Activated effector memory CD4-positive, alpha-beta T cell treated with Interleukin-2 at 50 U/mL for 16 hours (primary cell): ENCODE results near the gene SPINK13.
A peak's percentile ranks its signal among the peaks of the same experiment; 100 is the strongest.

ENCODE experiments used
- DNase-seq: peaks from one replicate; pipeline ENCODE4 v3.0.0-alpha.2; 2020

The SPINK13 gene

DNA sequence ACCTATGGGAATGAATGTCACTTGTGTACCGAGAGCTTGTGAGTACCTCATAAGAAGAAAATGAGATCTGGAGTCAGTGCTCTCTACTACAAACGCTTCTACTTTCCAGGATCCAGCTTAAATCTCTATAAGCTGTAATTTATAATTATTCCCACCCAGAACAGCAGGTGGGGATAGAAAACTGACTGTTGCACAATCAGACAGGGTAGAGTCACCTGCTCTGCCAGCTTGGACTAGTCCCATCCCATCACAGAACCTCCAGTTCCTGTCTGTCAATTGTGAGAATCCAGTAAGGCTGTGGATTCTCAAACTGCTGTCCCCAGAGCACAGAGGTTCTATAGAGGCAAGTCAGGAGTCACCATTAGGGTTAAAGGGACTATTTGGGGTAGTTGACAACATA lies 45.6 kb downstream of the SPINK13 start:
- DNase-seq = no peak

DNA sequence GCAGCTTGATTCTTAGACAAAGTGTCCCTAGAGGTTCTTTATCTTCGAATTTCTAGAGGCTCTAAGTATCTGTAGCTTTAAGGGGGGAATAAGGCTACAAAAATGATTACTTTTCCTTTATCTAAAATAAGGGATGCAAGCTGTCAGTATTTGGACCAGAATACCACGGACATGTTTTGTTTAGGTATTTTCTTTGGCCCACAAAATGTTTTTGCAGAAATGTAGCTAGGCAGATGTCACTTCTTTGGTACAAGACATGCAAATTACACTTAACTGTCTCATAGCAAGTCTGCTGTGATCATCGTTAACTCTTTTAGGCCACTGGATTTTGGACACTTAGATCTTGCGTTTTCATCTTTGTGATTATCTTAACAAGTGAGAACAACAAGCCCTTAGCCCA lies 46.1 kb downstream of the SPINK13 start:
- no peak for DNase-seq

DNA sequence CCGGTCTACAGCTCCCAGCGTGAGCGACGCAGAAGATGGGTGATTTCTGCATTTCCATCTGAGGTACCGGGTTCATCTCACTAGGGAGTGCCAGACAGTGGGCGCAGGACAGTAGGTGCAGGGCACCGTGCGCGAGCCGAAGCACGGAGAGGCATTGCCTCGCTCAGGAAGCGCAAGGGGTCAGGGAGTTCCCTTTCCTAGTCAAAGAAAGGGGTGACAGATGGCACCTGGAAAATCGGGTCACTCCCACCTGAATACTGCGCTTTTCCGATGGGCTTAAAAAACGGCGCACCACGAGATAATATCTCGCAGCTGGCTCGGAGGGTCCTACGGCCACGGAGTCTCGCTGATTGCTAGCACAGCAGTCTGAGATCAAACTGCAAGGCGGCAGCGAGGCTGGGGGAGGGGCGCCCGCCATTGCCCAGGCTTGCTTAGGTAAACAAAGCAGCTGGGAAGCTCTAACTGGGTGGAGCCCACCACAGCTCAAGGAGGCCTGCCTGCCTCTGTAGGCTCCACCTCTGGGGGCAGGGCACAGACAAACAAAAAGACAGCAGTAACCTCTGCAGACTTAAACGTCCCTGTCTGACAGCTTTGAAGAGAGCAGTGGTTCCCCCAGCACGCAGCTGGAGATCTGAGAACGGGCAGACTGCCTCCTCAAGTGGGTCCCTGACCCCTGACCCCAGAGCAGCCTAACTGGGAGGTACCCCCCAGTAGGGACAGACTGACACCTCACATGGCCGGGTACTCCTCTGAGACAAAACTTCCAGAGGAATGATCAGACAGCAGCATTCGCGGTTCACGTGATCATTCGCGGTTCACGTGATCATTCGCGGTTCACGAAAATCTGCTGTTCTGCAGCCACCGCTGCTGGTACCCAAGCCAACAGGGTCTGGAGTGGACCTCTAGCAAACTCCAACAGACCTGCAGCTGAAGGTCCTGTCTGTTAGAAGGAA lies 51.7 kb downstream of the SPINK13 start:
- DNase-seq = peak; percentile 0

DNA sequence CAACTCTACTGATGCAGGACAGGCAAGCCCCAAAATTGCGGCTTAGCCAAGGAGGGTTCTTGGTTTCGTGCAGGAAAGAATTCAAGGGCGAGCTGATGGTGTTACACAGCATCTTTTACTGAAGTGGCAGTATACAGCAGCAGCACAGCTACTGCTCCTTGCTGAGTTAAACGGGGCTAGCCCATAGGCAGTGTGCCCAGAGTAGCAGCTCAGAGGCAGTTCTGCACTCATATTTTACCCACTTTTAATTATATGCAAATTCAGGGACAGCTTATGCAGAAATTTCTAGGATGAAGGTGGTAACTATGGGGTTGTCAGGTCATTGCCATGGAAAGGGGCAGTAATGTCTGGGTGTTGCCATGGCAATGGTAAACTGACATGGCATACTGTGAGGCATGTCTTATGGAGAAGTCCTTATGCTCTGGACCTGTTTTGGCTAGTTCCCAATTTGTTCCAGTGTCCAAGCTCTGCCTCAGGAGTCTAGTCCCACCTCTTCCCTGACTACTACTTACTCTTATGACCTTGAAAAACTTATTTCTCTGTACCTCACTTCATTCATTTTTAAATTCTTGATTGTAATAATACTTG lies 64.8 kb downstream of the SPINK13 start:
- no peak for DNase-seq

DNA sequence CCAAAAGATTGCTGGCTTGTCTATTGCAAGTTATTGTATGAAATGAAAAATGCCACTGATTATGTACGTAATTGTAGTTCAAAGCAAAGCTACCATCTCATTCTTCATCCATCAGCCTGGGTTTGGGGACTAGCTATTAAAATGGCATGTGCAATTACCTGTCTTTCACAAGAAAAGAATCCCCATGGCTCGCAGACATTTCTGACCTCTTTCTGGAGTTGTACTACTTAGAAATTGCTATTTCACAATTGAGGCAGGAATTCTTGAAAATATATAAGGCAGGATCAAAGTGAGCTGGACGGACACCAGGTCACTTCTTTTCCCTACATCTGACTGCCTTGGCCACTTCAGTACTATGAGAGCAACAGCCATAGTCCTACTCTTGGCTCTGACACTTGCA lies 66.7 kb downstream of the SPINK13 start, which contains the start of gene SPINK9:
SPINK9 (plus strand) TSS at position 301 of the 400 bp plus-strand sequence; CDS start at position 356, 55 bp downstream.
- no peak for DNase-seq
